Activated T-helper 1 cell treated with anti-CD3 and anti-CD28 coated beads, Interleukin-12 subunit alpha, Interleukin-12 subunit beta, Interleukin-2, Interleukin-4 antibody, amounts not matched to agents 30 ng/mL and 10 ng/mL and 1 ng/mL, durations not matched to agents 14 hours and 24 hours and 36 hours (primary cell): ENCODE measurements around the gene SV2C. TPM values are rescaled to one million over a fixed set of nuclear protein-coding genes. Genes with fewer than 3 reads are reported as not detected.
A peak's percentile ranks its signal among the peaks of the same experiment; 100 is the strongest.
"Not testable (repeated sequence)": the region's sequence is repeated elsewhere in the genome, so short reads cannot be mapped to it uniquely, and the experiment has no call there.

Experiments used
- DNase-seq: peaks from one replicate; pipeline ENCODE4 v3.0.0; 2021; ENCODE audit warnings: low spot score
- H3K27ac Mint-ChIP-seq: one replicate; pipeline ENCODE4 v1.8.0; 2021; ENCODE audit warnings: mild to moderate bottlenecking, mixed read lengths
- H3K27me3 Mint-ChIP-seq: one replicate; pipeline ENCODE4 v1.8.0; 2022; ENCODE audit warnings: mild to moderate bottlenecking, moderate library complexity, mixed read lengths; ENCODE audit not compliant: insufficient read depth
- H3K36me3 Mint-ChIP-seq: one replicate; pipeline ENCODE4 v1.8.0; 2021; ENCODE audit warnings: low read depth, mixed read lengths
- H3K4me1 Mint-ChIP-seq: one replicate; pipeline ENCODE4 v1.8.0; 2021; ENCODE audit warnings: low read depth, mixed read lengths
- H3K4me3 Mint-ChIP-seq: one replicate; pipeline ENCODE4 v1.8.0; 2021; ENCODE audit warnings: mild to moderate bottlenecking, moderate library complexity, mixed read lengths
- H3K9me3 Mint-ChIP-seq: one replicate; pipeline ENCODE4 v1.8.0; 2021; ENCODE audit warnings: mixed read lengths
- intact Hi-C: fragments of 100-400 bp; cut with micrococcal nuclease; formaldehyde crosslinking; loops from one replicate; pipeline ENCODE4 v1.15.1; 2024
- total RNA-seq: library from RNA; stranded (reverse); gene quantifications from 2 replicates; pipeline ENCODE4 v1.2.3, GENCODE V29; 2022

SV2C gene
- total RNA-seq, 1 donor from 2014 or later, result 0.05 TPM

GRCh38 chr5:76305775-76306174 is 222.6 kb downstream of the SV2C start:
- H3K4me3 Mint-ChIP-seq, result no peak overlapping the region
- peaks cover 5% of the 10 kb centered on the region for H3K36me3 Mint-ChIP-seq
- DNase-seq, result no peak
- H3K27ac Mint-ChIP-seq, result no peak overlapping the region
- H3K4me1 Mint-ChIP-seq, result peaks cover 34% of the 10 kb centered on the region
- intact Hi-C loops, result loop anchor here (5.0 kb wide), 1 partner anchor 48 kb away; no protein-coding TSS in a partner anchor
- H3K27me3 Mint-ChIP-seq, result peaks cover 5% of the 10 kb centered on the region
- H3K9me3 Mint-ChIP-seq, result no peaks in the 10 kb centered on the region

DNA sequence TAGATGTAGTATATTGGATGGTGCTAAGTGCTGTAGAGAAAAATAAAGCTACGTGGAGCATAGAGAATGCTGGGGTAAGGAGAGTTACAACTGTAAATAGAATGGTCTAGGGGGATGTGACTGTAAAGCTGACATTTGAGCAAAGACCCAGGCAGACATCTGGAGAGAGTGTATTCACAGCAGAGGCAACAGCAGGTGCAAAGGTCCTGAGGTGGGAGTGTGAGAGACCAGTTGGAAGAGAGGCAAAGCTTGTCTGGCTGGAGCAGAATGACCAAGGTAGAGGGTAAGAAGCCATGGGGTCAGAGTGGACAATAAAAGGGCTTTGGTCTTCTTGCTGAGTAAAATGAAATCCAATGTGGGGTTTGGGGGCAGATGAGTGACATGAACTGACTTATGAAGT is 227.0 kb downstream of the SV2C start:
- peaks cover 5% of the 10 kb centered on the region for H3K36me3 Mint-ChIP-seq
- intact Hi-C loops, result no loop called here
- no peak overlapping the region for H3K27ac Mint-ChIP-seq
- peaks cover 5% of the 10 kb centered on the region for H3K27me3 Mint-ChIP-seq
- no peaks in the 10 kb centered on the region for H3K9me3 Mint-ChIP-seq
- H3K4me1 Mint-ChIP-seq, result peaks cover 21% of the 10 kb centered on the region
- H3K4me3 Mint-ChIP-seq, result no peak overlapping the region
- DNase-seq, result no peak

GRCh38 chr5:76312783-76313182 is 229.6 kb downstream of the SV2C start:
- Mint-ChIP-seq H3K9me3 (no peaks in the 10 kb centered on the region), H3K27ac (no peak overlapping the region), H3K36me3 (peaks cover 5% of the 10 kb centered on the region), H3K4me3 (no peak overlapping the region), H3K4me1 (peaks cover 16% of the 10 kb centered on the region), H3K27me3 (peaks cover 5% of the 10 kb centered on the region)
- DNase-seq, result no peak
- intact Hi-C loops, result no loop called here

DNA sequence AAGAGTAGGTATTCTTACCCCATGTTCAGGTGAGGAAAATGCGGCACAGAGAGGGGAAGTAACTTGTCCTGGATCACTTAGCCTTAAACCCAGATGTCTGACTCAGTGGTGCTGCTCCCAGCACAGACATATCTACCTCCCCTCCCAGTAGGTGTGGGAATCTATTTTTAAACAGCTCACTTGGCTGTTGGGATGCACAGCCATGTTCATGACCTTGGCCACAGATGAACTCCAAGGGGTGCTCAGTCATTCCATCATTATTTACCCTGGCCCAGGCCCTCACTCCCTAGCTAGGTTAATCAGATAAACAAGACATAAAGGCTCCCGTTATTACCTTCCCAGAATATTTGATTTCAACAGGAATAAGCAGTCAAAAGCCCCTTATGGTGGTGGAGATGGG is 231.5 kb downstream of the SV2C start:
- no peak overlapping the region for H3K27ac Mint-ChIP-seq
- intact Hi-C loops, result no loop called here
- peaks cover 5% of the 10 kb centered on the region for H3K36me3 Mint-ChIP-seq
- DNase-seq, result no peak
- no peaks in the 10 kb centered on the region for H3K27me3 Mint-ChIP-seq
- no peak overlapping the region for H3K4me3 Mint-ChIP-seq
- H3K9me3 Mint-ChIP-seq, result no peaks in the 10 kb centered on the region
- peaks cover 10% of the 10 kb centered on the region for H3K4me1 Mint-ChIP-seq

- Mint-ChIP-seq H3K4me3 (no peak overlapping the region), H3K27ac (no peak overlapping the region), H3K27me3 (no peaks in the 10 kb centered on the region), H3K9me3 (peaks cover 5% of the 10 kb centered on the region), H3K4me1 (peaks cover 11% of the 10 kb centered on the region), H3K36me3 (peaks cover 9% of the 10 kb centered on the region)
- no peak for DNase-seq
- intact Hi-C loops, result no loop called here
These were observed 236.5 kb downstream of the SV2C start for GRCh38 chr5:76319673-76320072.

GRCh38 chr5:76323494-76323893 is 240.3 kb downstream of the SV2C start:
- H3K9me3 Mint-ChIP-seq, intact Hi-C loops, H3K27ac Mint-ChIP-seq, H3K4me3 Mint-ChIP-seq, DNase-seq, H3K27me3 Mint-ChIP-seq: not testable (repeated sequence)
- peaks cover 50% of the 10 kb centered on the region for H3K4me1 Mint-ChIP-seq
- H3K36me3 Mint-ChIP-seq, result peaks cover 14% of the 10 kb centered on the region

- no peaks in the 10 kb centered on the region for H3K27me3 Mint-ChIP-seq
- H3K27ac Mint-ChIP-seq, result peak overlapping the region; percentile 84
- DNase-seq, result no peak
- peaks cover 57% of the 10 kb centered on the region for H3K4me1 Mint-ChIP-seq
- peaks cover 14% of the 10 kb centered on the region for H3K36me3 Mint-ChIP-seq
- intact Hi-C loops, result no loop called here
- H3K4me3 Mint-ChIP-seq, result peak overlapping the region; percentile 44
- H3K9me3 Mint-ChIP-seq, result peaks cover 5% of the 10 kb centered on the region
These were observed 242.1 kb downstream of the SV2C start for GRCh38 chr5:76325326-76325725.

GRCh38 chr5:76325876-76326491 is 242.8 kb downstream of the SV2C start:
- intact Hi-C loops, result loop anchor here (1.0 to 2.0 kb wide), 4 partner anchors 43 to 221 kb away; no protein-coding TSS in a partner anchor
- DNase-seq, result peak; percentile 50
- H3K9me3 Mint-ChIP-seq, result peaks cover 5% of the 10 kb centered on the region
- peak overlapping the region; percentile 44 for H3K4me3 Mint-ChIP-seq
- H3K36me3 Mint-ChIP-seq, result peaks cover 14% of the 10 kb centered on the region
- peaks cover 63% of the 10 kb centered on the region for H3K4me1 Mint-ChIP-seq
- H3K27ac Mint-ChIP-seq, result peak overlapping the region; percentile 84
- no peaks in the 10 kb centered on the region for H3K27me3 Mint-ChIP-seq

GRCh38 chr5:76326577-76327302 is 243.6 kb downstream of the SV2C start:
- H3K27me3 Mint-ChIP-seq, result no peaks in the 10 kb centered on the region
- intact Hi-C loops, result loop anchor here (1.0 to 2.0 kb wide), 4 partner anchors 42 to 220 kb away; no protein-coding TSS in a partner anchor
- peaks cover 14% of the 10 kb centered on the region for H3K36me3 Mint-ChIP-seq
- no peak for DNase-seq
- peak overlapping the region; percentile 40 for H3K4me3 Mint-ChIP-seq
- H3K9me3 Mint-ChIP-seq, result peaks cover 5% of the 10 kb centered on the region
- H3K4me1 Mint-ChIP-seq, result peaks cover 71% of the 10 kb centered on the region
- H3K27ac Mint-ChIP-seq, result peak overlapping the region; percentile 84

DNA sequence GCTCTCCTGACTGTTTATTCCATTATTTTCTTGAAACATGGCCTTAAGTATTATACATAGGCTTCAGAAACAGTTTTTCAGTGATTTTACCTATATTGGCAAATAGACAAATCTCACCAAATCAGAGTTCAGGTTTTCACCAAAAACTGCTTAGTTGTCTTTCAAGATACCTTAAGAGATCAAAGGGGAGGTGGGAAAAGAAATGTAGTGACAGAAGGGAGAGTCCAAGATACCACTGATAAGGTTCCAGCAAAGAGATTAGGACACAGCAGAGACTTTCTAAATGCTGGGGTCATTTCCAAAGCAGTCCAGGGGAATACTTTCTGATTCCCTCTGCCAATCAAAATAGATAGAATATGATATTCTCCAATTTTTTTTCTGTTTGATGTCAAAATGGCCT is 246.2 kb downstream of the SV2C start:
- Mint-ChIP-seq H3K4me3 (no peak overlapping the region), H3K36me3 (peaks cover 5% of the 10 kb centered on the region), H3K9me3 (no peaks in the 10 kb centered on the region), H3K27ac (no peak overlapping the region), H3K27me3 (no peaks in the 10 kb centered on the region), H3K4me1 (peaks cover 90% of the 10 kb centered on the region)
- intact Hi-C loops, result no loop called here
- no peak for DNase-seq

DNA sequence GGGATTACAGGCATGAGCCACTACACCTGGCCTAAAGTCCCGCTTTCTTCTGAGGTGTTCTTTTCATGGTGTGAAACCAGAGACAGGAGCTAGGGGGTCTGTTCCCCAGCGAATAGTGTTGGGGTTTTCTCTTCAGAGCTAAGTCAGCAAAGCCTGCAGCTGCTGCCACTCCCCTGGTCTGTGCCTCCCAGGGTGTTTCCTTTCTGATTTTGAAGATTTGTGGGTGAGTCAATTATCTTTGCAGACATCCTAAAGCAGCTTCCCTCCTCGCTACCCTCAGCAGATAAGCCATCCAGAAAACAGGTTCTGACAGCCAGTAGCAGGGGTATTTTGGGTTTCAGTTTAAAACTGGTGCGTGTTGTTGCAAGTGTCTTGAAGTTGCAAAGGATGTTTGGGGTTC is 247.9 kb downstream of the SV2C start:
- peak overlapping the region; percentile 1 for H3K27ac Mint-ChIP-seq
- intact Hi-C loops, result no loop called here
- peak overlapping the region; percentile 1 for H3K4me3 Mint-ChIP-seq
- peaks cover 76% of the 10 kb centered on the region for H3K4me1 Mint-ChIP-seq
- DNase-seq, result peak; percentile 42
- H3K36me3 Mint-ChIP-seq, result peaks cover 5% of the 10 kb centered on the region
- no peaks in the 10 kb centered on the region for H3K27me3 Mint-ChIP-seq
- H3K9me3 Mint-ChIP-seq, result no peaks in the 10 kb centered on the region

DNA sequence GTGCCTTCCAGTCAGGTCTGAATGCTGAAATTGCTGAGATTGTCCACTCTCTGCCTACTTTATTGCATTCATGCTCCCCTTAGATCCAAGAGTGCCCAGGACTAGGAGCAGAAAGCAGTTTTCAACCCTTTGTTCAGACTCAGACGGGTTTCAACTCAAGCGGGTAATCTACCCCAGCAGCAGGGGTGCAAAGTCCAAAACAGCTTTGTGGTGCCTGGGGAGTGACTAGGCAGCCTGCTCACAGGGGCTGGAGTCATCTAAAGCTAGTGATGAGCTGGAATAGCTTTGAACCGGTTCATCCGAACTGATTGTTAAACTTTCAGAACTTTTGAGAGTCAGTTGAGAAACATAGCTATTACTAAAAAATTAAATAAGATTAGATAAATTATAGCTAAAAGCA is 248.9 kb downstream of the SV2C start:
- Mint-ChIP-seq H3K4me1 (peaks cover 66% of the 10 kb centered on the region), H3K9me3 (no peaks in the 10 kb centered on the region), H3K27ac (no peak overlapping the region), H3K27me3 (no peaks in the 10 kb centered on the region), H3K4me3 (no peak overlapping the region), H3K36me3 (peaks cover 5% of the 10 kb centered on the region)
- no peak for DNase-seq
- intact Hi-C loops, result loop anchor here (2.0 kb wide), 1 partner anchor 71 kb away; the partner anchor contains the start of gene IQGAP2

GRCh38 chr5:76332611-76333205 is 249.5 kb downstream of the SV2C start:
- Mint-ChIP-seq H3K27me3 (no peaks in the 10 kb centered on the region), H3K4me3 (no peak overlapping the region), H3K36me3 (peaks cover 5% of the 10 kb centered on the region), H3K4me1 (peaks cover 65% of the 10 kb centered on the region), H3K9me3 (no peaks in the 10 kb centered on the region), H3K27ac (peak overlapping the region; percentile 45)
- intact Hi-C loops, result loop anchor here (2.0 kb wide), 1 partner anchor 70 kb away; the partner anchor contains the start of gene IQGAP2
- no peak for DNase-seq
